Measurements from ENCODE around the gene SYNDIG1.

Gene SYNDIG1

DNA sequence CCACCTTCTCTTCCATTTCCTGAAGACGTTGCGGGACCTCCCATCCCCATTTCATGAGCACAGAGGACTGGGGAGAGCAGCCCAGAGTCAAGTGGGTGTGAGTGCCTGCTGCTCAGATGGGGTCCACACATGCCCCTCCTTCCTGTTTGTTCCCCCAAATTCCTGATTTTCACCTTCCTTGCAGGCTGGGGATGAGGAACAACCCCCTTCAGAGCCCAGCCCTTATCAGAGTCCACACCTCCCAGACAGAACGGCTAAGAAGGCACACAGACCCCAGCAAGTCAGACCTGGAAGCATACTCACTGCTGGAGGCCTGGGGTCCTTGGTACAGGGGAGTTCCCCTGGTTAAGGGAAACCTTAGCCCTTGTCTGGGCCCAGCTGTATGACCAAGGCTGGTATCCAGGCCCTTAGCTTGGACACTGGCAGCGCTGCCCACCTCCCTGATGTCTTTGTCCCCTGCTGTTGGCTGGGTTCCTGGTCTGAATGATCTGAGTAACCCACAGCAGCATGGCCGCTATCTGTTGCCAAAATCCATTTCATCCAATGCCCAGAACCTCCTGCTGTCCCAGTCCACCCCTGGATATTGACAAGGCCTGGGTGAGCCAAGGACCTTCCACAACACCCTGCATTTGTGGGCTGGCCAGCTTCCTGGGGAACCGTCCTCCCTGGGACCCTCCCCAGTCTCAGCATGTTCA lies 230.9 kb downstream of the SYNDIG1 start:
- Histone ChIP-seq H3K27me3 (ENCODE audit: insufficient read depth, poor library complexity, severe bottlenecking) (no peaks in the 10 kb centered on the region), H3K27ac (replicated peaks) (no peak overlapping the region), H3K4me3 (replicated peaks; ENCODE audit: insufficient read depth, low read length) (no peak overlapping the region)
- DNase-seq (ENCODE audit: low read depth in 1 of 2, low spot score in 1 of 2), result no peak
- TF ChIP-seq REST (IDR thresholded peaks at IDR 0.05; ENCODE audit: insufficient replicate concordance, low read depth) (no peak), CTCF (IDR thresholded peaks at IDR 0.05; ENCODE audit: insufficient read depth, low read length) (no peak), POLR2AphosphoS5 (IDR thresholded peaks at IDR 0.05; ENCODE audit: low read depth) (no peak), GABPA (IDR thresholded peaks at IDR 0.05; ENCODE audit: low read depth) (no peak), SPI1 (IDR thresholded peaks at IDR 0.05; ENCODE audit: borderline replicate concordance, low read depth) (no peak)

DNA sequence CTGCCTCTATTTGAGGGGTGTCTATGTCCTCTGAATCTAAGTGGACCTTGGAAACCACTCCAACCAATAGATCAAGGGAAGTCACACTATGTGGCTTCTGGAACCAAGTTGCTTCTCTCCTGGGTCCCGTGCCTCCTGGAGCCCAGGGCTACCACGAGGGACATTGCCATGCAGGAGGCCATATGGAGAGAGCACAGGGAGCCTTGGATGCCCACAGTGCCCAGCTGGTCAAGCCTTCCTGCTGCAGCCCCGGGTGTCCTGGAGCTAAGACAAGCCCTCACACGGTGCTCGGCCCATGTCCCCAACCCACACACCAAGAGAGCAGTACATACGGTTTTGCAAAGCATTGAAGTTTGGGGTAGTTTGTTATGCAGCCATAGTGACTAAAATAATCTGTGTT lies 231.6 kb downstream of the SYNDIG1 start:
- H3K4me3 ChIP-seq (replicated peaks; ENCODE audit: insufficient read depth, low read length), result no peak overlapping the region
- no peak for TF ChIP-seq SPI1 (IDR thresholded peaks at IDR 0.05; ENCODE audit: borderline replicate concordance, low read depth)
- TF ChIP-seq GABPA (IDR thresholded peaks at IDR 0.05; ENCODE audit: low read depth), result no peak
- TF ChIP-seq REST (IDR thresholded peaks at IDR 0.05; ENCODE audit: insufficient replicate concordance, low read depth), result no peak
- no peak for TF ChIP-seq POLR2AphosphoS5 (IDR thresholded peaks at IDR 0.05; ENCODE audit: low read depth)
- no peak for TF ChIP-seq CTCF (IDR thresholded peaks at IDR 0.05; ENCODE audit: insufficient read depth, low read length)

DNA sequence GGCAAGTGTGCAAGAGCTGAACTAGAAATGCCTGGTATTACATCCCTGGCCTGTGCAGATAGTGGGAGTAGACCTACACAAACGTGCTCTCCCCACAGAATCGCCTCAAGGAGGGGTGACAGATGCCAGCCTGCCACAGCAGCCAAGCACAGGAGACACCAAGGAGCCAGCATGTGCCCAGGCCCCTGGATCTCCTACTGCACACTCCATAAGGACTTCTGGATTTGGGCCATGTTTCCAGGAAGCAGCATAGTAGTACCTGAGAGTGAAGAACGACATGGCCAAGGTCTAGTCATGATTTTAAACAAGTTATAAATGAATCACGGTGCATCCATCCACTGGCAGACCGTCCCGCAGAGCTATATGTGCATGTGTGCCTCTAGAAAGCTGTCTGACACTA lies 232.2 kb downstream of the SYNDIG1 start:
- Histone ChIP-seq H3K27ac (replicated peaks) (no peak overlapping the region), H3K4me3 (replicated peaks; ENCODE audit: insufficient read depth, low read length) (no peak overlapping the region), H3K27me3 (ENCODE audit: insufficient read depth, poor library complexity, severe bottlenecking) (no peaks in the 10 kb centered on the region)
- no peak for DNase-seq (ENCODE audit: low read depth in 1 of 2, low spot score in 1 of 2)
- TF ChIP-seq REST (IDR thresholded peaks at IDR 0.05; ENCODE audit: insufficient replicate concordance, low read depth) (no peak), CTCF (IDR thresholded peaks at IDR 0.05; ENCODE audit: insufficient read depth, low read length) (no peak), GABPA (IDR thresholded peaks at IDR 0.05; ENCODE audit: low read depth) (no peak), POLR2AphosphoS5 (IDR thresholded peaks at IDR 0.05; ENCODE audit: low read depth) (no peak), SPI1 (IDR thresholded peaks at IDR 0.05; ENCODE audit: borderline replicate concordance, low read depth) (no peak)

More for the DNA sequence above, 231.6 kb downstream of the SYNDIG1 start:
- DNase-seq (ENCODE audit: low read depth in 1 of 2, low spot score in 1 of 2), result no peak
- H3K27me3 ChIP-seq (ENCODE audit: insufficient read depth, poor library complexity, severe bottlenecking), result no peaks in the 10 kb centered on the region
- no peak overlapping the region for H3K27ac ChIP-seq (replicated peaks)
